GM13977 (cell line): ENCODE measurements around the gene FZD2.
"Not testable (repeated sequence)": the region's sequence is repeated elsewhere in the genome, so short reads cannot be mapped to it uniquely, and the experiment has no call there.

Experiments
- DNase-seq: peaks from one replicate; pipeline ENCODE4 v3.0.0; 2012; ENCODE audit warnings: low spot score
- CTCF ChIP-seq: IDR thresholded peaks from 2 replicates; pipeline ENCODE4 v1.5.1; 2012; ENCODE audit warnings: mild to moderate bottlenecking, control low read depth; ENCODE audit not compliant: insufficient read depth; ENCODE audit errors: extremely low read depth, missing control alignments
- in situ Hi-C: fragments of 300-500 bp; cut with MboI; formaldehyde crosslinking; loops from one replicate; pipeline ENCODE4 v1.12.0; 2022; ENCODE audit warnings: low sequenced_read_pairs, low pct_unique_long_range_greater_than_20kb, mixed read lengths, inconsistent platforms; ENCODE audit not compliant: unreplicated experiment

The FZD2 gene

GRCh38 chr17:44564429-44564828, 7.1 kb downstream of the FZD2 start:
- no peak for DNase-seq
- no peak for TF ChIP-seq CTCF
- in situ Hi-C loops: no loop called here

- TF ChIP-seq CTCF: peak; percentile 28
- DNase-seq: no peak
- in situ Hi-C loops: no loop called here
Measured at GRCh38 chr17:44565866-44566443, 8.7 kb downstream of the FZD2 start.

GRCh38 chr17:44568311-44568944, 11.1 kb downstream of the FZD2 start:
- DNase-seq, in situ Hi-C loops: not testable (repeated sequence)

GRCh38 chr17:44568945-44569858, 11.9 kb downstream of the FZD2 start:
- in situ Hi-C loops: no loop called here
- no peak for DNase-seq
- no peak for TF ChIP-seq CTCF

- no peak for DNase-seq
- TF ChIP-seq CTCF: no peak
- in situ Hi-C loops: no loop called here
Measured at GRCh38 chr17:44572801-44573200, 15.5 kb downstream of the FZD2 start.

GRCh38 chr17:44575403-44575802, 18.1 kb downstream of the FZD2 start:
- in situ Hi-C loops: no loop called here
- TF ChIP-seq CTCF: no peak

GRCh38 chr17:44578947-44579346, 21.7 kb downstream of the FZD2 start:
- in situ Hi-C loops: no loop called here
- TF ChIP-seq CTCF: no peak
- DNase-seq: no peak

More at GRCh38 chr17:44575403-44575802, 18.1 kb downstream of the FZD2 start:
- DNase-seq: no peak
